GM12874 (cell line): ENCODE results near the gene CRK.

Experiments used
- TF ChIP-seq, protein P1 (sequence below): IDR thresholded peaks from 2 replicates; pipeline ENCODE4 v1.5.1; 2011; ENCODE audit warnings: low read depth, mild to moderate bottlenecking, control low read depth, low read length, moderate library complexity; ENCODE audit not compliant: insufficient read depth

The CRK gene

DNA sequence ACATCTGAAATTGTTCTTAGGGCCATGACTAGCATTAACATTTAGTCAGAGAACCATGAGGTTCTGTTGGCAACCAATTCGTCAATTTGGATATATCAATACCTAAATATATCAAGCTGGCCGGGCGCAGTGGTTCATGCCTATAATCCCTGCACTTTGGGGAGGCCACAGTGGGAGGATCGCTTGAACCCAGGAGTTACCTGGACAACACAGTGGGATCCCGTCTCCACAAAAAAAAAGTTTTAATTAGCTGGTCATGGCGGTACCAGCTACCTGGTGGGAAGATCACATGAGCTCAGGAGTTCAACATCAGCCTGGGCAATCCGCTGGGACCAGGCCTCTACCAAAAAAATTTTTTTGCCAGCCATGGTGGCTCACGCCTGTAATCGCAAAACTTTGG, 64.5 kb downstream of the CRK start:
- TF ChIP-seq, protein P1, sequence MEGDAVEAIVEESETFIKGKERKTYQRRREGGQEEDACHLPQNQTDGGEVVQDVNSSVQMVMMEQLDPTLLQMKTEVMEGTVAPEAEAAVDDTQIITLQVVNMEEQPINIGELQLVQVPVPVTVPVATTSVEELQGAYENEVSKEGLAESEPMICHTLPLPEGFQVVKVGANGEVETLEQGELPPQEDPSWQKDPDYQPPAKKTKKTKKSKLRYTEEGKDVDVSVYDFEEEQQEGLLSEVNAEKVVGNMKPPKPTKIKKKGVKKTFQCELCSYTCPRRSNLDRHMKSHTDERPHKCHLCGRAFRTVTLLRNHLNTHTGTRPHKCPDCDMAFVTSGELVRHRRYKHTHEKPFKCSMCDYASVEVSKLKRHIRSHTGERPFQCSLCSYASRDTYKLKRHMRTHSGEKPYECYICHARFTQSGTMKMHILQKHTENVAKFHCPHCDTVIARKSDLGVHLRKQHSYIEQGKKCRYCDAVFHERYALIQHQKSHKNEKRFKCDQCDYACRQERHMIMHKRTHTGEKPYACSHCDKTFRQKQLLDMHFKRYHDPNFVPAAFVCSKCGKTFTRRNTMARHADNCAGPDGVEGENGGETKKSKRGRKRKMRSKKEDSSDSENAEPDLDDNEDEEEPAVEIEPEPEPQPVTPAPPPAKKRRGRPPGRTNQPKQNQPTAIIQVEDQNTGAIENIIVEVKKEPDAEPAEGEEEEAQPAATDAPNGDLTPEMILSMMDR = no peak

DNA sequence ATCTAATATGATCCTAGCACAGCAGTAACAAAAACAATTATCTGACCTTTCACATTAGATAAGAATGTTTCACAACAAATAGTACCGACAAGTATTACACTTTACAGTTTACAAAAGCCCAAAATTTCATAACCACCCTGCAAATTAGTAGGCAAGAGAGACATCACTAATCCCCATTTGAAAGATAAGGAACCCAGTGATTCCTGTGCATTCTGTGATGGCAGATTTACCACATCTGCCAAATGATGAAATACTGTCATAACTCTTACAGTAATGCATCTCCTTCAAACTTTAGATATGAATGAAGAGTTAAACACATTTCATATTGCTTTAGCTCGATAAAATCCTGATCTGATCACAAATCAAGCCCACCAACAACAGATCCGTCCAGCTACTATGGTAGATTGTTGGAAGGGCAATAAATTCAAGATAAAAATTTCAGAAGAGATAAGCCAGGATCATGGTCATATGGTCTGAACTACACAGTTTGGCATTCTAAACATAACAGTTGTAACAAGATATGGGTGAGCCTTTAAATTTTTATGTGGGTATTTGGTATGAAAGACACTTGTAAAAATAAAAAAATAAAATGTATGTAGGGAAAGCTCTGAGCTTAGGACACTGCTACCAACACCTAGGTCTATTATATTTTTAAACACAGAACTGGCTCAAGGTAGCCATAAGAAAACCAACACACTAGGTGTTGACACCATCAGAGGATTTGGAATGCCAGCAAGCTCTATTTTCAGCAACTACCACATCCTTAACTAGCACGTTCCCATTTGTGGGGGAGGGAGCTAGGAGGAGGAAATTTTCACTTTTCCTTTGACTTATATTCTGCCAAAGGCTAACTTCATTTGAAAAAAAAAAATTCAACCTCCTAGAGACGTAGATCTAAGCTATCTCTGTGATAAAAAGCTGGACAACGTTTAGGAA, 65.3 kb downstream of the CRK start:
- TF ChIP-seq, protein P1 = no peak

DNA sequence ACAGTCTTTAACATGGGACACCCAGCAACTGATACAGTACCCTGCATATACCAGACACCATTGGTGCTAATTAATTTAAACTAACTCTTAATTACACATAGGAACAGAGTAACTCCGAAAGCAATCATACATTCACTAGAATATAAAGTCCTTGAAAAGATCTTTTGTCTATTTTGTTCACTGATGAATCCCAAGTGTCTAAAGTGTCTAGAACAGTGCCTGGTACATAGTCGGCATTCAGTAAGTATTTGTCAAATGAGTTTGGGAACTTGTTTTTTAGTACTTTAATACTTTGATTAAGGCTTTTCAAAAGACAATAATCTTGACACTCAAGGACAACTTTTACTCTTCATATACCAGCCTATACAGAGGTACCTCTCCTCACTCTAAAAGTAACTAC, 69.8 kb downstream of the CRK start:
- TF ChIP-seq, protein P1 = no peak

DNA sequence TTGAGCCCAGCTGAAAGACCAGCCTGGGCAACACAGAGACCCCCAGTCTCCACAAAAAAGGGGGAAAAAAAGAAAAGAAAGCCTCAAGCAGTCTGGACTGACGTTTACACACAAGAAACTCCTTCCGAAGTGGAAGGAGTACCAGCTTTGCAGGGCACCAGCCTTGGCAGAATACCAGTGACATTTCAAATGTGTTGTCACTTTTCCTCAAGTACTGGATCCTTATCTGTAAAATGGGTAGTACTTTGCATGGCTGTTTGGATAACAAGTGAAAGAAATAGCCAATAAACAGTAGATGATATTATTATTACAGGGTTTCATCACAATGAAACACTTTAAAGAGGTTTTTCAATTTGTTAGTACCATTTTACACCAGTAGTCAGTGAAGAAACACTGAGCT, 70.2 kb downstream of the CRK start:
- TF ChIP-seq, protein P1 = no peak

DNA sequence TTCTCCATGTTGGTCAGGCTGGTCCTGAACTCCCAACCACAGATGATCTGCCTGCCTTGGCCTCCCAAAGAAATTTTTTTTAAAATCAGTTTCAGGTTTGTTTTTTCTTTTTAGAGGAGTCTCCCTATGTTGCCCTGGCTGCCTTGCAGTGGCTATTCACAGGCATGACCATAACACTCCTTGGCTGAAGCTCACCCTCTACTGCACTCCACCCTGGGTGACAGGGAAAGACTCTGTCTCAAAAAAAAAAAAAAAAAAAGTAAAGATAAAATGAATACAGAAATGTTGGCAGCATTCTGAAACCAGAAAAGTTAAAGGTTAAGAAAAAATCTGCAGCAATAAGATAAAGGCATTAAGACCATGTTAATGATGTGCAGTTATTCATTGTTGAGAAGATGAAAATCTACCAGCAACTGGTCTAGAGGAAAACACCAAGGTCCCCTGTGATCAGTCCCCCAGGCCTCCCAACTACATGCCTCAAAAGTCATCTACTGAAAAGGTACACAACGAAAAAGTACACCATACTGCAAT, 71.1 kb downstream of the CRK start:
- TF ChIP-seq, protein P1 = no peak

DNA sequence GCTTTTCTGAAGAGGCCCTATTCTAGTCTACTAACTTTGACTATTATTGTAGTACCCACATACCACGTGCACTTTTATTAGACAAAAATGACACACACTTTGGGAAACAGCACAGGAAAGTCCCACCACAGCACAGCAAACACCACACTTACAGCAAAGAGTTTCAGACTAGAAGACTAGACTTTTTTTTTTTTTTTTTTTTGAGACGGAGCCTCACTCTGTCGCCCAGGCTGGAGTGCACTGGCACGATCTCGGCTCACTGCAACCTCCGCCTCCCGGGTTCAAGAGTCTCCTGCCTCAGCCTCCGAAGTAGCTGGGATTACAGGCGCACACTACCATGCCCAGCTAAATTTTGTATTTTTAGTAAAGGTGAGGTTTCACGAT, 76.1 kb downstream of the CRK start:
- TF ChIP-seq, protein P1 = no peak

DNA sequence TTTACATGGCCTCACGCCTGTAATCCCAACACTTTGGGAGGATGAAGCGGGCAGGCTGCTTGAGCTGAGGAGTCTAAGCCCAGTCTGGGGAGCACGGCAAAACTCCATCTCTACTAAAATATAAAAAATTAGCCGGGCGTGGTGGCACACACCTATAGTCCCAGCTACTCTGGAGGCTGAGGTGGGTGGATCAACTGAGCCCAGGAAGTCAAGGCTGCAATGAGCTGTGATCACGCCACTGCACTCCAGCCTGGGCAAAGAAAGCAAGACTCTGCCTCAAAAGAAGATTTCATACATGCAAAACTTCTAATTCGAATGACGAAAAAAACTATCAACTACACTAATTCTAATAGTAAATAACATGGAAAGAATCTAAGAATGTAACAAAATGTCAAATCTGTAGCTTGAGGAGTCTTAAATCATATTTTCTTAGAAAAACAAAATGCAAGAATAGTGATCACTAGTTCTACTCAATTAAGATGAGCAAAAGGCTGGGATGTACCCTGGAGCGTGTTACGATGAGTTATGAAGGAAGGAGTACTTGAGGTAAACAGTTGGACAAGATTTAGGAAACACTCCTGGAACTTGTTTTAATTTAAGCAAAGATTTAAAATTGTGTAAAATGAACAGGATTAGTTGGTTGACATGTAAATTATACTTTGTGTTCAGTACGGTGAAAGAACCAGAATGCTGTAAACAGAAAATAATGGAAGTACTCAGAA, 76.7 kb downstream of the CRK start:
- TF ChIP-seq, protein P1 = no peak
